ENCODE results near the gene STAB1.

DNA sequence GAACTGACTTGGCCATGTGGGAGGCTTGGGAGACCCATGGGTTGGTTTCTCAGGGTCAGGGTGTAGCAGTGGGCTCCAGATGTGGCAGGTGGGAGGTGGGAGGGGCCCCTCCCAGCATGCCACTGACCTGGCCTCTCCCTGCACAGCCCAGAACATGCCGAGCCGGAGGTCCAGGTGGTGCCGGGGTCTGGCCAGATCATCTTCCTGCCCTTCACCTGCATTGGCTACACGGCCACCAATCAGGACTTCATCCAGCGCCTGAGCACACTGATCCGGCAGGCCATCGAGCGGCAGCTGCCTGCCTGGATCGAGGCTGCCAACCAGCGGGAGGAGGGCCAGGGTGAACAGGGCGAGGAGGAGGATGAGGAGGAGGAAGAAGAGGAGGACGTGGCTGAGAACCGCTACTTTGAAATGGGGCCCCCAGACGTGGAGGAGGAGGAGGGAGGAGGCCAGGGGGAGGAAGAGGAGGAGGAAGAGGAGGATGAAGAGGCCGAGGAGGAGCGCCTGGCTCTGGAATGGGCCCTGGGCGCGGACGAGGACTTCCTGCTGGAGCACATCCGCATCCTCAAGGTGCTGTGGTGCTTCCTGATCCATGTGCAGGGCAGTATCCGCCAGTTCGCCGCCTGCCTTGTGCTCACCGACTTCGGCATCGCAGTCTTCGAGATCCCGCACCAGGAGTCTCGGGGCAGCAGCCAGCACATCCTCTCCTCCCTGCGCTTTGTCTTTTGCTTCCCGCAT lies 7.9 kb upstream of the STAB1 start:
- TF ChIP-seq, protein P1, sequence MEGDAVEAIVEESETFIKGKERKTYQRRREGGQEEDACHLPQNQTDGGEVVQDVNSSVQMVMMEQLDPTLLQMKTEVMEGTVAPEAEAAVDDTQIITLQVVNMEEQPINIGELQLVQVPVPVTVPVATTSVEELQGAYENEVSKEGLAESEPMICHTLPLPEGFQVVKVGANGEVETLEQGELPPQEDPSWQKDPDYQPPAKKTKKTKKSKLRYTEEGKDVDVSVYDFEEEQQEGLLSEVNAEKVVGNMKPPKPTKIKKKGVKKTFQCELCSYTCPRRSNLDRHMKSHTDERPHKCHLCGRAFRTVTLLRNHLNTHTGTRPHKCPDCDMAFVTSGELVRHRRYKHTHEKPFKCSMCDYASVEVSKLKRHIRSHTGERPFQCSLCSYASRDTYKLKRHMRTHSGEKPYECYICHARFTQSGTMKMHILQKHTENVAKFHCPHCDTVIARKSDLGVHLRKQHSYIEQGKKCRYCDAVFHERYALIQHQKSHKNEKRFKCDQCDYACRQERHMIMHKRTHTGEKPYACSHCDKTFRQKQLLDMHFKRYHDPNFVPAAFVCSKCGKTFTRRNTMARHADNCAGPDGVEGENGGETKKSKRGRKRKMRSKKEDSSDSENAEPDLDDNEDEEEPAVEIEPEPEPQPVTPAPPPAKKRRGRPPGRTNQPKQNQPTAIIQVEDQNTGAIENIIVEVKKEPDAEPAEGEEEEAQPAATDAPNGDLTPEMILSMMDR (IDR thresholded peaks at IDR 0.05; ENCODE audit: low read depth, low read length, poor library complexity, severe bottlenecking), result no peak
- no peak for TF ChIP-seq EZH2phosphoT487 (IDR thresholded peaks at IDR 0.05; ENCODE audit: borderline replicate concordance, low read length)
